Neural cell (in vitro differentiated cells): Measurements from ENCODE around the gene KRTDAP. TPM values are rescaled to one million over a fixed set of nuclear protein-coding genes. Genes with fewer than 3 reads are reported as not detected.

Source experiments
- H2AFZ ChIP-seq: fragments of 200-600, 300-800 bp; sonication (generic), shearing (Covaris generic); 2 replicates; pipeline ENCODE4 v1.6.0; 2014; ENCODE audit warnings: low read depth, mild to moderate bottlenecking, antibody characterized with exemption, low read length, moderate library complexity
- H3F3A ChIP-seq: fragments of 200-600 bp; shearing (Covaris generic); 2 replicates; pipeline ENCODE4 v1.6.1; 2016; ENCODE audit warnings: mild to moderate bottlenecking, moderate library complexity, mixed read lengths, antibody characterized with exemption, low read length; ENCODE audit not compliant: insufficient read depth, poor library complexity, severe bottlenecking
- H3K27ac ChIP-seq: fragments of 200-600, 300-800 bp; sonication (generic), shearing (Covaris generic); 2 replicates; pipeline ENCODE4 v1.5.1; 2014; ENCODE audit warnings: mild to moderate bottlenecking, low read length, moderate library complexity
- H3K27me3 ChIP-seq: fragments of 300-800, 200-600 bp; sonication (generic), shearing (Covaris generic); 2 replicates; pipeline ENCODE4 v1.6.0; 2014; ENCODE audit warnings: mild to moderate bottlenecking, low read depth, low read length, moderate library complexity; ENCODE audit not compliant: insufficient read depth
- H3K36me3 ChIP-seq: fragments of 300-800, 200-600 bp; sonication (generic), shearing (Covaris generic); 2 replicates; pipeline ENCODE4 v1.5.1; 2014; ENCODE audit warnings: mild to moderate bottlenecking, antibody characterized with exemption, low read length, moderate library complexity; ENCODE audit not compliant: insufficient read depth
- H3K4me2 ChIP-seq: fragments of 300-800, 200-600 bp; sonication (generic), shearing (Covaris generic); 2 replicates; pipeline ENCODE4 v1.6.0; 2014; ENCODE audit warnings: mild to moderate bottlenecking, low read length
- H3K4me3 ChIP-seq: fragments of 300-800, 200-600 bp; sonication (generic), shearing (Covaris generic); 2 replicates; pipeline ENCODE4 v1.5.1; 2014; ENCODE audit warnings: mild to moderate bottlenecking, low read length, moderate library complexity
- H3K79me2 ChIP-seq: fragments of 200-600 bp; shearing (Covaris generic); replicated peaks from 2 replicates; pipeline ENCODE4 v1.6.0; 2014; ENCODE audit warnings: mild to moderate bottlenecking, low read length, moderate library complexity; ENCODE audit not compliant: insufficient read depth
- H3K9ac ChIP-seq: fragments of 300-800, 200-600 bp; sonication (generic), shearing (Covaris generic); 2 replicates; pipeline ENCODE4 v1.6.1; 2016; ENCODE audit warnings: mild to moderate bottlenecking, low read length, mixed read lengths
- H3K9me2 ChIP-seq: fragments of 200-600 bp; shearing (Covaris generic); 2 replicates; pipeline ENCODE4 v1.6.1; 2016; ENCODE audit warnings: mild to moderate bottlenecking, low read length, mixed read lengths; ENCODE audit not compliant: insufficient read depth
- H3K9me3 ChIP-seq: fragments of 200-600, 300-800 bp; sonication (generic), shearing (Covaris generic); 2 replicates; pipeline ENCODE4 v1.6.1; 2016; ENCODE audit warnings: mild to moderate bottlenecking, mixed run types, low read length, moderate library complexity, mixed read lengths
- H4K20me1 ChIP-seq: fragments of 200-600 bp; shearing (Covaris generic); 2 replicates; pipeline ENCODE4 v1.6.1; 2016; ENCODE audit warnings: mild to moderate bottlenecking, mixed run types; ENCODE audit not compliant: insufficient read depth
- CTCF ChIP-seq: fragments of 450-650 bp; IDR thresholded peaks from 2 replicates; pipeline ENCODE4 v1.5.1; 2014; ENCODE audit warnings: antibody characterized with exemption, mild to moderate bottlenecking, moderate library complexity; ENCODE audit not compliant: poor library complexity, severe bottlenecking
- EZH2 ChIP-seq: fragments of 200-600, 300-800 bp; shearing (Covaris generic), sonication (generic); IDR thresholded peaks from 2 replicates; pipeline ENCODE4 v1.6.1; 2014; ENCODE audit warnings: antibody characterized with exemption, low read length, borderline replicate concordance, mild to moderate bottlenecking; ENCODE audit not compliant: insufficient read depth, poor library complexity, severe bottlenecking
- MXI1 ChIP-seq: fragments of 450-650 bp; conservative IDR thresholded peaks from 2 replicates; pipeline ENCODE4 v1.6.1; 2014; ENCODE audit warnings: antibody characterized with exemption, mild to moderate bottlenecking; ENCODE audit not compliant: poor library complexity, severe bottlenecking
- POLR2AphosphoS5 ChIP-seq: IDR thresholded peaks from 2 replicates; pipeline ENCODE4 v1.6.1; 2012
- RAD21 ChIP-seq: fragments of 450-650 bp; conservative IDR thresholded peaks from 2 replicates; pipeline ENCODE4 v1.6.1; 2014; ENCODE audit warnings: antibody characterized with exemption, mild to moderate bottlenecking, moderate library complexity
- REST ChIP-seq: IDR thresholded peaks from 2 replicates; pipeline ENCODE4 v1.6.1; 2012; ENCODE audit warnings: borderline replicate concordance
- SMC3 ChIP-seq: fragments of 450-650 bp; conservative IDR thresholded peaks from 2 replicates; pipeline ENCODE4 v1.6.1; 2014; ENCODE audit warnings: antibody characterized with exemption, mild to moderate bottlenecking, moderate library complexity; ENCODE audit not compliant: poor library complexity
- TAF1 ChIP-seq: IDR thresholded peaks from 2 replicates; pipeline ENCODE4 v1.6.1; 2012; ENCODE audit warnings: low read depth
- polyA plus RNA-seq: library from polyadenylated mRNA; depleted of rRNA; stranded (reverse); fragments of >200 nt; gene quantifications from 2 replicates; pipeline ENCODE4 v1.2.3, GENCODE V29; 2014

The KRTDAP gene
- polyA plus RNA-seq, 1 donor from 2014 or later: not detected

GRCh38 chr19:35507561-35507960, 17.3 kb upstream of the KRTDAP start:
- no peak overlapping the region for H3K27ac ChIP-seq
- H3K27me3 ChIP-seq: peaks cover 32% of the 10 kb centered on the region
- H3K9ac ChIP-seq: no peak overlapping the region
- no peaks in the 10 kb centered on the region for H3K36me3 ChIP-seq
- no peak overlapping the region for H2AFZ ChIP-seq
- H3K4me2 ChIP-seq: no peak overlapping the region
- TF ChIP-seq SMC3 (no peak), TAF1 (no peak), CTCF (no peak), REST (no peak), POLR2AphosphoS5 (no peak), RAD21 (no peak), EZH2 (no peak)
- H3K9me2 ChIP-seq: no peaks in the 10 kb centered on the region
- H3K9me3 ChIP-seq: no peaks in the 10 kb centered on the region
- no peaks in the 10 kb centered on the region for H4K20me1 ChIP-seq
- no peaks in the 10 kb centered on the region for H3F3A ChIP-seq
- no peaks in the 10 kb centered on the region for H3K79me2 ChIP-seq
- no peak overlapping the region for H3K4me3 ChIP-seq

- Histone ChIP-seq H3K4me3 (no peak overlapping the region), H3K9me3 (no peaks in the 10 kb centered on the region), H3K36me3 (no peaks in the 10 kb centered on the region), H3K4me2 (no peak overlapping the region), H3K79me2 (no peaks in the 10 kb centered on the region), H3K9me2 (no peaks in the 10 kb centered on the region), H3K9ac (no peak overlapping the region), H4K20me1 (no peaks in the 10 kb centered on the region), H2AFZ (no peak overlapping the region), H3K27ac (no peak overlapping the region), H3K27me3 (peaks cover 28% of the 10 kb centered on the region), H3F3A (no peaks in the 10 kb centered on the region)
- TF ChIP-seq MXI1: no peak
- TF ChIP-seq EZH2: no peak
- no peak for TF ChIP-seq REST
- no peak for TF ChIP-seq RAD21
- TF ChIP-seq POLR2AphosphoS5: no peak
Observed at GRCh38 chr19:35506011-35506410, 15.7 kb upstream of the KRTDAP start.
